GM18858 (cell line): ENCODE measurements around the gene MYOG.

ENCODE experiments used
- ATAC-seq: cut with Tn5 transposase; IDR thresholded peaks from one replicate; pipeline ENCODE4 v1.9.1; 2021; ENCODE audit not compliant: unreplicated experiment

MYOG gene

DNA sequence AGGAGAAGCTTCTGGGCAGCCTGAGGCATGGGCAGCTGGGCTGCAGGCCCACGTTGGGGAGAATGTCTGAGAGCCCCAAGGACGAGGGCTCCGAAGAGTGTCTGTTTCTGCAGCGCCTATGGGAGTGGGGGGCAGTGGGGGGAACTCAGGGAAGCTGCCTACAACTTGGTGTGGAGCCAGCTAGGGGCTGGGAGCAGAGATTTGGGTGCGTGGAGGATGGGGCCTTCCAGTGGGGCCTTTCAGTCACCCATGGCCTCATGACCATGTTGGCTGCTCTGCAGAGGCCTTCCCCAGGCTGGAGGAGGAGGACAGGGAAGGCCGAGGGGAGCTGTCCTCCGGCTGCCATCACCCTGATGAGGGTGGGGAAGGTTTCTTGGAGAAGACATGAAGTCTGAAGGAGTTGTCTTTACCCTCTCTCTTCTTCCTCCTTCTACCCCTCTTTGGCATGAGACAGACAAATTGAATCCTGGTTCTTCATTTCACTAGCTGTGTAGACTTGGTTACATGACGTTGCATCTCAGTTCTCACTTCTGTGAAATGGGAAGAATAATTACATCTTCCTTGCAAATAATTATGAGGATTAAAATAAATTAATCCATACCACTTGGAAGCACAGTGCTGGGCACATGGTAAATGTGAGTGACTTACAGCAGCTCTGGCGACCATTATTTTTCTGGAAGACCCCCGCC lies 51.2 kb downstream of the MYOG start:
- no peak for ATAC-seq

DNA sequence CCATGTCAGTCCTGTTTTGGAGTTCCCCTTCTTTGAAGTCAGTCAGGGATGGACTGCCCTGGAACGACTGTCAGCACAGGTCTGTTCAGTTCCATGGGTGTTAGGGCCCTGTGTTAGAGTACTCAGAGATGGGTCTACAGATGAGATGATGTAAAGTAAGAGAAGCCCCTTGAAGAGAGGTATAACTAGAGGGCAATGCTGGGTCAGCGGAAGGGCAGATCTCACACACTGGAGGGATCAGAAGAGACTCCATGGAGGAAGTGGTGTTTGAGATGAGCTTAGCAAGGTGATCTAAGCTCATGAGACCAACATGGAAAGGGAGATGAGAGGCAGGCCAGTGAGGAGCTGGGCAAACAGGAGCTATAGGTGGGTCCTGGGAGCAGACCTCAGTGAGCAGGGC lies 51.9 kb downstream of the MYOG start:
- no peak for ATAC-seq

- no peak for ATAC-seq
Measured at GRCh38 chr1:203033287-203033686, 52.5 kb downstream of the MYOG start.
